Body of pancreas (tissue), 4 donors: ENCODE measurements around the gene NSD2. TPM values are rescaled to one million over a fixed set of nuclear protein-coding genes. Genes with fewer than 3 reads are reported as not detected.
"Not testable (repeated sequence)": the region's sequence is repeated elsewhere in the genome, so short reads cannot be mapped to it uniquely, and the experiment has no call there.

Source experiments
- ATAC-seq: fragments of 150-250 bp; one replicate; pipeline ENCODE4 v1.9.1; 2016
- DNase-seq, 4 donors: peaks; one replicate each; pipeline ENCODE4 v3.0.0-alpha.2; 2019
- H3K27ac ChIP-seq, 4 donors: fragments of 200-600 bp; sonication (generic); 1 replicate in 3 of 4; 2 replicates in 1 of 4; pipeline versions ENCODE4 v1.5.1 to v1.6.1; 2016 to 2019; ENCODE audit warnings: mild to moderate bottlenecking in 1 of 4, mixed read lengths in 1 of 4, moderate library complexity in 1 of 4
- H3K27me3 ChIP-seq, 2 donors: fragments of 200-600 bp; sonication (generic); one replicate each; pipeline ENCODE4 v1.6.0; 2016; ENCODE audit warnings: mild to moderate bottlenecking in 1 of 2
- H3K36me3 ChIP-seq, 2 donors: fragments of 200-600 bp; sonication (generic); replicated peaks in 1 of 2; 2 replicates each; pipeline ENCODE4 v1.5.1; 2016; ENCODE audit warnings: low read depth in 2 of 2; ENCODE audit not compliant: insufficient read depth in 1 of 2
- H3K4me1 ChIP-seq: fragments of 200-600 bp; sonication (generic); one replicate; pipeline ENCODE4 v1.6.0; 2016
- H3K4me3 ChIP-seq, 2 donors: fragments of 200-600 bp; sonication (generic); 1 replicate in 1 of 2; 2 replicates in 1 of 2; pipeline ENCODE4 v1.5.1; 2016 to 2019
- H3K9me3 ChIP-seq, 3 donors: fragments of 200-600 bp; sonication (generic); 1 replicate in 2 of 3; 2 replicates in 1 of 3; pipeline ENCODE4 v1.5.1; 2016
- CTCF ChIP-seq, 7 experiments: fragments of 450-650 bp in 4 of 7; fragments of 200-600 bp in 3 of 7; sonication (generic) in 3 of 7; IDR thresholded peaks; one replicate each; pipeline ENCODE4 v1.5.1; 2016 to 2019; ENCODE audit warnings: antibody characterized with exemption in 7 of 7
- POLR2A ChIP-seq, 3 donors: fragments of 450-650 bp; IDR thresholded peaks; one replicate each; pipeline ENCODE4 v1.6.1; 2016; ENCODE audit warnings: antibody characterized with exemption in 3 of 3, mild to moderate bottlenecking in 2 of 3
- whole genome bisulfite sequencing, 2 donors: methylation state at CpG; one replicate each; pipeline ENCODE4 v1.1.5; 2017; 5-methylcytosine and 5-hydroxymethylcytosine counted together
- intact Hi-C: fragments of 100-400 bp; cut with DNase I; formaldehyde crosslinking; loops from one replicate; pipeline ENCODE4 v1.15.1; 2023
- total RNA-seq, 2 donors: library from RNA; depleted of rRNA; stranded (reverse); fragments of >200 nt; gene quantifications; one replicate each; pipeline ENCODE4 v1.1.0, GENCODE V29; 2016

Gene NSD2
- total RNA-seq, 2 donors from 2014 or later: 38.1 to 40.2 TPM

GRCh38 chr4:1998296-1998695, 127.1 kb downstream of the NSD2 start:
- H3K27me3 ChIP-seq: no peaks in the 10 kb centered on the region
- H3K4me1 ChIP-seq: peaks cover 17% of the 10 kb centered on the region
- intact Hi-C loops: no loop called here
- peak overlapping the region in 2 of 4 donors; percentile 49 to 55 for H3K27ac ChIP-seq
- no peak overlapping the region for H3K4me3 ChIP-seq
- no peaks in the 10 kb centered on the region for H3K36me3 ChIP-seq
- TF ChIP-seq CTCF (IDR thresholded peaks at IDR 0.05) (no peak), POLR2A (IDR thresholded peaks at IDR 0.05) (no peak)
- no peak for ATAC-seq
- no peaks in the 10 kb centered on the region for H3K9me3 ChIP-seq
- no peak for DNase-seq
- 59 to 62% methylated on average over 7 of the region's 7 CpGs for WGBS, 2 donors

GRCh38 chr4:1999308-1999707, 128.1 kb downstream of the NSD2 start:
- intact Hi-C loops, DNase-seq, H3K27ac ChIP-seq, H3K36me3 ChIP-seq, ATAC-seq, H3K4me3 ChIP-seq, H3K27me3 ChIP-seq, H3K9me3 ChIP-seq: not testable (repeated sequence)
- peaks cover 17% of the 10 kb centered on the region for H3K4me1 ChIP-seq
- 89 to 96% methylated on average over 4 of the region's 4 CpGs for WGBS, 2 donors

GRCh38 chr4:2003361-2003760, 132.2 kb downstream of the NSD2 start:
- H3K9me3 ChIP-seq, H3K27me3 ChIP-seq, H3K4me3 ChIP-seq, H3K36me3 ChIP-seq, ATAC-seq, DNase-seq, intact Hi-C loops, H3K27ac ChIP-seq: not testable (repeated sequence)
- 91 to 93% methylated on average over 2 of the region's 2 CpGs for WGBS, 2 donors
- peaks cover 18% of the 10 kb centered on the region for H3K4me1 ChIP-seq

DNA sequence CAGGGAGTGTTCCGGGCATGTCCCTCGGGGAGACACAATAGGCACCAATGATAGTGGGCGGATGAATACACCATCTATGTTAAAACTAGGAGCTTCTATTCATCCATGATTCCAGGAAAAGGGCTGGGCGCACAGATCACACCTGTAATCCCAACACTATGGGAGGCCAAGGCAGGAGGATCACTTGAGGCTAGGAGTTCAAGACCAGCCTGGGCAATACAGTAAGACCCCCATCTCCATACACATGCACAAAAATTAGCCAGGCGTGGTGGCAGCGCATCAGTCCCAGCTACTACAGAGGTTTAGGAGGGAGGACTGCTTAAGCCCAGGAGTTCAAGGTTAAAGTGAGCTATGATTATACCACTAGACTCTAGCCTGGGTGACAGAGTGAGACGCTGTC, 135.2 kb downstream of the NSD2 start:
- Histone ChIP-seq H3K36me3 (peaks cover 0 to 3% of the 10 kb centered on the region in 2 donors), H3K27ac (no peak overlapping the region), H3K27me3 (no peaks in the 10 kb centered on the region), H3K4me3 (no peak overlapping the region), H3K4me1 (peaks cover 21% of the 10 kb centered on the region), H3K9me3 (no peaks in the 10 kb centered on the region)
- WGBS, 2 donors: 88 to 89% methylated on average over 7 of the region's 7 CpGs
- TF ChIP-seq CTCF (IDR thresholded peaks at IDR 0.05): no peak
- TF ChIP-seq POLR2A (IDR thresholded peaks at IDR 0.05): no peak
- intact Hi-C loops: no loop called here
- ATAC-seq: no peak
- DNase-seq: no peak

GRCh38 chr4:2006956-2007653, 135.9 kb downstream of the NSD2 start:
- intact Hi-C loops: no loop called here
- WGBS, 2 donors: 68 to 78% methylated on average over 15 of the region's 15 CpGs
- peaks cover 21% of the 10 kb centered on the region for H3K4me1 ChIP-seq
- TF ChIP-seq CTCF (IDR thresholded peaks at IDR 0.05) (no peak), POLR2A (IDR thresholded peaks at IDR 0.05) (no peak)
- ATAC-seq (no peak), DNase-seq (no peak)
- H3K36me3 ChIP-seq: peaks cover 0 to 3% of the 10 kb centered on the region in 2 donors
- no peak overlapping the region for H3K27ac ChIP-seq
- H3K27me3 ChIP-seq: no peaks in the 10 kb centered on the region
- peak overlapping the region in 1 of 2 donors; percentile 77 for H3K4me3 ChIP-seq
- no peaks in the 10 kb centered on the region for H3K9me3 ChIP-seq
